Head of caudate nucleus (tissue), 42 donors: ENCODE results near the gene MAPK13.

Experiments
- DNase-seq, 42 donors: peaks; one replicate each; pipeline versions ENCODE4 v3.0.0 to v3.0.0-alpha.2; 2020 to 2021; ENCODE audit warnings: mixed read lengths in 7 of 42
- intact Hi-C: fragments of 100-400 bp; cut with DNase I; formaldehyde crosslinking; loops from one replicate; pipeline ENCODE4 v1.15.0; 2022

MAPK13 gene

DNA sequence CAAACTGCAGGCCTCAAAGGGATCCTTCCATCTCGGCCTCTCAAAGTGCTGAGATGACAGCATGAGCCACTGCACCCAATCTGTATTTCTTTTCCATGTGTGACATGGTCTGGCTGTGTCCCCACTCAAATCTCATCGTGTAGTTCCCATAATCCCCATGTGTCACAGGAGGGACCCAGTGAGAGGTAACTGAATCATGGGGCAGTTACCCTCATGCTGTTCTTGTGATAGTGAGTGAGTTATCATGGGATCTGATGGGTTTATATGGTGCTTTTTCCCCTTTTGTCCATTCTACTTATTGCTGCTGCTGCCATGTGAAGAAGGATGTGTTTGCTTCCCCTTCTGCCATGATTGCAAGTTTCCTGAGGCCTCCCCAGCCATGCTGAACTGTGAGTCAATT is 55.9 kb downstream of the MAPK13 start:
- intact Hi-C loops, result no loop called here
- DNase-seq, result no peak

DNA sequence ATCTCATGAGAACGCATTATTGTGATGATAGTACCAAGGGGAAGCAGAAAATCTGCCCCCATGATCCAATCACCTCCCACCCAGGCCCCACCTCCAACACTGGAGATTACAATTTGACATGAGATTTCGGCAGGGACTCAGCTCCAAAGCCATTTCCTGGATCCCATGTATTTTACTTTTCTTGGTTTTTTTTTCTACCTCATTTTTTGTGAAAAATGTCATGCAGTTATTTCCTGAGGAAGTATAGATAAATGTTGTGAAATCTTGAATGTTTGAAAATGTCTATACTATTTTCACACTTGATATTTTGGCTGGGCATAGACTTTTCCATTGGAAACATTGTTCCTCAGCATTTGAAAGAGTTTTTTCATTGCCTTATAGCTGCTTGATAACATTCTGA is 57.1 kb downstream of the MAPK13 start:
- intact Hi-C loops, result no loop called here
- no peak for DNase-seq
